ENCODE results near the gene FRMD4B.

DNA sequence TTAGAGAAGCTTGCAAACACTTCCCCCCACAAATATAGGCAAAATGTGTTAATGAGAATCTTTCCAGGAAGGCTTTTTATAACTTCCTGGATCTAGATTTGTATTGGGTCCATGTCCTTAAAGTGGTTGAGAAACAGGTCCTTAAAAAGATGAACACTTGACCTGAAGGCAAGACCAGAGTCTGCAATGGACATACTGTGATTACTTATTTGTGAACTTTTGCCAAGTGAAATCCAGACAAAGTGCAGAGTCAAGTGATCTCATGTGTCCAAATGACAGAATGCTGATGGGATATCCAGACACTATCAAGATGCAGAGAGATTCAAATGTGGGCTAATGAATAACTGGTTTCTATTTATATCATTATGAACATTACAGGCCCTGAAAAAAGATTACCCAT, 43.8 kb downstream of the FRMD4B start:
- TF ChIP-seq EZH2phosphoT487 (IDR thresholded peaks at IDR 0.05; ENCODE audit: insufficient read depth, low read depth) (no peak), EZH2 (IDR thresholded peaks at IDR 0.05; ENCODE audit: insufficient read depth, poor library complexity, severe bottlenecking) (no peak)
